ENCODE results near the gene GON4L.
"Not testable (repeated sequence)": the region's sequence is repeated elsewhere in the genome, so short reads cannot be mapped to it uniquely, and the experiment has no call there.

The GON4L gene

GRCh38 chr1:155813672-155814071 is 43.3 kb downstream of the GON4L start:
- DNase-seq (ENCODE audit: low read depth), result no peak

DNA sequence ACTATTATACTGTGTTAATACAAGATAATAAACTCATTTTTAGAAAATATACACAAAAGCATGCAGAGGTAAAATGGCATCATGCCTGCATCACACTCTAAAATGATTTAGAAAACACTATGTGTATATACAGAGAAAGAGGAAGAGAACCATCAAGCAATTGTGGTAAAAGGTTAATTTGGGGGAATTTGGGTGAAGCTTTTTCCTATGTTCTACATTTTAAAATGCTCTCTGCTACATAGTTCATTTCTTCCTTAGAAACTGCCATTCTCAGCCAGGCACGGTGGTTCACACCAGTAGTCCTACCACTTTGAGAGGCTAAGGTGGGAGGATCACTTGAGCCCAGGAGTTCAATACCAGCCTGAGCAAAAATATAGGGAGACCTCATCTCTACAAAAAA is 44.1 kb downstream of the GON4L start:
- no peak for DNase-seq (ENCODE audit: low read depth)

DNA sequence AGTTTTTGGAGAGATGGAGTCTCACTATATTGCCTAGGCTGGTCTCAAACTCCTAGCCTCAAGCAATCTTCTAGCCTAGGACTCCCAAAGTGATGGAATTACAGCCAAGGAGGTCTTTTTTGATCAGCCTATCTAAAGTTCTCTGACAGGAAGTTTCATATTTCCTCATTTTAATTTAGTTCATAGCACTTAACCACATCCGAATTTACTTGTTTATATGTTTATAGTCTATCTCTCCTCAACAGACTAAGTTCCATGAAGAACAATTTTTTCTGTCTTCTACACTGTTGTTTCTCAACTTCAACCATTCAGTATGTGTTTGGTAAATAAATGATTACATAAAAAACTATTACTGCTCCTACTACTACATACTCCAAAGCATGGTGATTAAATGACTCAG is 47.9 kb downstream of the GON4L start:
- no peak for DNase-seq (ENCODE audit: low read depth)

GRCh38 chr1:155801149-155801548 is 55.9 kb downstream of the GON4L start:
- DNase-seq (ENCODE audit: low read depth), result no peak

DNA sequence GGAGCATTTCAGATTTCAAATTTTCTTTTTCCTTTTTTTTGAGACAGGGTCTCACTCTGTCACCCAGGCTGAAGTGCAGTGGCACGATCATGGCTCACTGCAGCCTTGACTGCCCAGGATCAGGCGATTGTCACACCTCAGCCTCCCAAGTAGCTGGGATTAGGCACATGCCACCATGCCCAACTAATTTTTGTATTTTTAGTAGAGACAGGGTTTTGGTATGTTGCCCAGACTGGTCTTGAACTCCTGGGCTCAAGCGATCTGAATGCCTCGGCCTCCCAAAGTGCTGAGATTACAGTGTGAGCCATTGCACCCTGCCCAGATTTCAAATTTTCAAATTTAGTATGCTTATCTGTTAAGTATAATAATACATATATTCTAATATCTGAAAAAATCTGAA is 61.4 kb downstream of the GON4L start:
- not testable (repeated sequence) for DNase-seq (ENCODE audit: low read depth)

DNA sequence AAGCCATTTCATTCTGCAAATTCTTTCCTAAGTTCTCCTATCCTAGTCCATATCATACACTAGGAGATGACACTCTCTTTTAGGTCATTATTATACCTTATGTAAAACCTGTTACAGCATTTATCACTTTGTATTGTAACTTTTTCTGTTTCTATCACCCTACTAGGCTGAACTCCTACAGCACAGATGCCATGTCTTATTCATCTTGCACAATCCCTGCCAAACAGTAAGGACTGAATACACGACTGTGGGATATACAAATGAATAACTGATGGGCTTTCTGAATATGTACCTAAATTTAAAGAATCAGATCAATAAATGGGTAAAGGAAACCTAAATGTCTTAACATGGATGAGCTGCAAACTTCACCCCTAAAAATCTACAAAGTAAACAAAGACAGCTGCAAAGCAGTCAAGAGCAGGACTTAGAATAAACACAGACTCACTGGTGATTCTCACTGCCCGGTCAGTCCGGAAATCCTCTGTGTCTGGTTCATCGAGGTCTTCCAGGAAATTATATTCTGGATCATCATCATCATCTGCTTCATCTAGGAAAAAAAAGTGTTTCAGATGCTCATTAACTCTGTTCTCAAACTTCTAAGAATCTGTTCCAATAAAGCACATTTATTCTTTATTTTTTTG is 62.3 kb downstream of the GON4L start:
- DNase-seq (ENCODE audit: low read depth), result no peak

GRCh38 chr1:155793213-155793612 is 63.8 kb downstream of the GON4L start:
- DNase-seq (ENCODE audit: low read depth), result no peak

GRCh38 chr1:155777582-155777981 is 79.4 kb downstream of the GON4L start:
- DNase-seq (ENCODE audit: low read depth), result no peak

- no peak for DNase-seq (ENCODE audit: low read depth)
Observed at GRCh38 chr1:155776414-155776813, 80.6 kb downstream of the GON4L start.

GRCh38 chr1:155773221-155773620 is 83.8 kb downstream of the GON4L start:
- DNase-seq (ENCODE audit: low read depth), result no peak

GRCh38 chr1:155769257-155769656 is 87.8 kb downstream of the GON4L start:
- DNase-seq (ENCODE audit: low read depth), result no peak

DNA sequence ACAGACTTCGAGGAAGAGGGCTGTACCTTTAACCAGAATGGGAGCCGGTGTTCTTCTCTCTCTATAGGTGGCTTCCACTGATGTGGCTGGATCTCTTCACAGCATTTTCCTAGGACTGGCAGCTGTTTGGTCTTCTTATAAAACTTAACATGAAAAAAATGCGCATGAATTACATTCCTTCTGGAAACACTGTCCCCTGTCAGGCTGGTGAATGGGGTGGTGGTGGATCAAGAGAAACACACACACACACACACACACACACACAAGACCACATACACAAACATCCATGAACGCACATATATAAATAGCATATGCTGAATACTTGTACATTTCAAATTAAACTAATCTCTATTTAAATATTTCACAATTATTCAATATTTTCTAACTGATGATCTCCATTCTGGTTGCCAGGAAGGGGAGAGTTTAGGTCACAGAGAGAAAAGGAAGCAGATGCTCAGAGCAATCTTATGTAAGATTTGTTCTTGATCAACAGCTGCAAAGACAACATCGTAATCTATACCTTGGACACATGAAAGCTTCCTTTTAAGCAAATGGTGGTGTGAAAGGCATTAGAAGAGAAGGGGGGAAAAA is 89.5 kb downstream of the GON4L start:
- not testable (repeated sequence) for DNase-seq (ENCODE audit: low read depth)

- DNase-seq (ENCODE audit: low read depth), result not testable (repeated sequence)
Observed at GRCh38 chr1:155763989-155764388, 93.0 kb downstream of the GON4L start.

DNA sequence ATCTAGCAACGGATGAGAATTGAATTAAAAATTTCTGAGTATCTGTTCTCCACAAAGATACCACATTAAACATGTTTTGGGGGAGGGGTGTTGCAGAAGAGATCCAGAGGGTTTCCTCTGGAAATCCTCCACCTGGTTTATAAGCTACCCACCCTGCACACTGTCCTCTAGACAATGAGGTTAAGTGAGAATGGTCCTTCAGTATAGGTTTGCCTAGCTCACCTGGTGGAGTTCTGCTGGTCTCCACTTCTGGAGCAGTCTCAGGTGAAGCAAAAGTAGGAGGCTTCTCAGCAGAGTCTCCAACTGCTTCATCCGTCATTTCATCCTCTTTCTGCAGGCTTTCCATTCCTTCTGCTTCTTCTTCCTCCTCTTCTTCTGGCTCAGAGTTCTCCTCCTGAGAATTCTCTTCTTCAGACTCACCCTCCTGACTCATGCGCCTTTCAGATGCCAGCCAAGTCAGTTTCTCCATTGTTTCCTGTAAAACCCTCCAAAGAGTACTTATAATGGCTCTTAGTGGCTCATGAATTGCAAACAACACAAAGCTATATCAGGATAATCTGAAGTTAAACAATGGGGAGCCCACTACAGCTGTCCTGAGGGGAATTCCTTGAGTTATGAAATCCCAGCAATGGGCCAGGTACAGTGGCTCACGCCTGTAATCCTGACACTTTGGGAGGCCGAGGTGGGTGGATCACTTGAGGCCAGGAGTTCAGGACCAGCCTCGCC is 93.8 kb downstream of the GON4L start:
- DNase-seq (ENCODE audit: low read depth), result not testable (repeated sequence)

DNA sequence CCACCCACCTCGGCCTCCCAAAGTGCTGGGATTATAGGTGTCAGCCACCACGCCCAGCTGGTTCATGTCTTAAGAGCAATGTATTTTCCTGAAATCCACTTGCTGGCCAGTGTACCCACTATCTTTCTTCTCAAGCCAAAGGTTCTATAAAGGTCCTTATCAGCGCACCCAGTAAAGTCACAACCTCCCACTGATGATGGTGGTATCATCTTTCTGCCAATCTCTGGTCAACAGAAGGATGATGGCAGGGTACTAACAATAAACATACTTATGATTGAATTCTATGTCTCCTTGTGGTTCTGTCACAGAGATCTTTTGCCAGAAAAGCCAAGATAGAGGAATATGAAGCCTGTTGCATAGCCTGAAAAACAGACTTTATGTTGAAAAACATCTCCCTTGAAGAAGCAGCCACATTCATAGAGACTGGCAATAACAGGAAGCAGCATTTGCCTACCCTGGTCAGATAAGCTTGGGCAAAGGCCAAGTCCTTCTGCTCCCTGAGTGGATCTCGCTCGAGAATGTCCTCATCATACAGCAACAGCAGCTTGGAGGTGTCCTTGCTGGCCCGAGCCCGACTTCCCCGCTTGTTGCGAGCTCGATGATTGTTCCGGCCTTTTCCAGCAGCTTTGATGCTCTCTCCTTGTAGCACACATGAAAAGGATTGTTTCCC is 95.1 kb downstream of the GON4L start:
- DNase-seq (ENCODE audit: low read depth), result no peak

DNA sequence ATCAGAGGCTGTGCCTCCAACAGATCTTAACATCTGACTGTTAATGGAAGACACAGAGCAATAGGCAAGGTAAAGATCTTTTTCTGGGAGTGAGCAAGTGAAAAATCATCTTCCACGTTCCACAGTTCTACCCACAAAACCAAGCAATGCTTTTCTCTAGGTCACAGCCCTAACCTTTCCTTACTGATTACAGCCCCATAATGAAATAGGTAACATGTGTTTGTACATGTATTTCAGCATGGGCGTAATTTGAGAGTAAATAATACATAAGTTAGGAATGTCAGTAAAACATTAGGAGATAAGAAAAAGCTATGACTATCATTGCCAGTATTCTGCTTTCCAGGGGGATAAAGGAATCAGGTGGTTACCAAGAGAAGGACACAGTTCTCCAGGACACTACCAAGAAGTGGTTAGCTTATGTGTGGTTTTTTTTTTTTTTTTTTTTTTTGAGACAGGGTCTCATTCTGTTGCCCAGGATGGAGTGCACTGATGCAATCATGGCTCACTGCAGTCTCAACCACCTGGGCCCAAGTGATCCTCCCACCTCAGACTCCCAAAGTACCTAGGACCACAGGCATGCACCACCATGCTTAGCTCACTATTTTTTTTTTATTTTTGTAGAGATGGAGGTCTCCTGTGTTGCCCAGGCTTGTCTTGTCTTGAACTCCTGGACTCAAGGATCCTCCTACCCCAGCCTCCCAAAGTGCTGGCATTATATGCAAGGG is 96.1 kb downstream of the GON4L start:
- DNase-seq (ENCODE audit: low read depth), result no peak

DNA sequence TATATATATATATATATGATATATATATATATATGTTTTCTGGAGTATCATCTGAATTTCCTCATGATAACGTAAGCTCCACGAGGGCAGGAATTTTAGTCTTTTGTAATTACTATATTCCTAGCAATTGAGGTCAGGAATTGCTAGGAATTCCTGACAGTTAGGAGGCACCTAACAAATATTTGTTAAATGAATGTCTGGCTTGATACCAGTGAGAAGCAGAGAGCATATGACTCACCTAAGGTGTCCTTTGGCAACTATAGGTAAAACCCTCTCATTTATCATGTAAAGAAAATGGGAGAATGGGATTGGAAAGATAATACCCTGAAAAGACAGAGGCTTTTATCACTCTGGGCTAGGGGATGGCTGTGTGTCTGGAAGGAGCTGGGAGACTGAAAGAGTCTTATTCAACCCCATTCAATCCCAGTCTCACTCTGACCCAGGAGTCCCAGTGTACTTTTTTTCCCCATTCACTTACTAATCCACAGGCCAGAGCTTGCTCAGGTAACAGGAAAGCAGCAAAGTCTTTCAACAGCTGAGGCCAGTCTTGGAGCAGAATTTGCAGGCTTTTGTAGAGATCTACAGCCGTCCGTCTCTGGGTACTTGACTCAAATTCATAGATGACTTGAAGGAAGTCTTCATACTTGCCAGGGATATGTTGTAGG is 96.9 kb downstream of the GON4L start:
- DNase-seq (ENCODE audit: low read depth), result no peak

GRCh38 chr1:155759017-155759416 is 98.0 kb downstream of the GON4L start:
- not testable (repeated sequence) for DNase-seq (ENCODE audit: low read depth)

DNA sequence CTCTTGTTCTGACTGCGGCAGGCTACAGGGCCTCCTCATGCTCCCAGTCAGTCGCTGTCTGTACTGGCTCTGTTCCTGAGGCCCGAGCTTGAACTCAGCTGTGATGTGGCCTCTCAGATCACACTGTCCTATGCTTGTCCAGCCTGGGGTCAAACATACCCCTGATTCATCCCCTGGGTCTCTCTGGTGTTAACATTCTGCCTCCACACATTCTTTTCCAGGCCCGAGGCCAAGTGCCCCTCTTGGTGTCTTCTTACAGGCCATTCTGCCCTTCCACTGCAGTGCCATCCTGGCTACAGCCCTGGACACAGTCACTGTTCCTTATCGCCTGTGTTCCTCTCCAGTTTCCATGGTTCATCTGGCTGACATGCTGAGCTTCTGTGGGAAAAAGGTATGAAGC is 108.9 kb downstream of the GON4L start:
- DNase-seq (ENCODE audit: low read depth), result not testable (repeated sequence)

- DNase-seq (ENCODE audit: low read depth), result not testable (repeated sequence)
Observed at GRCh38 chr1:155747586-155747985, 109.4 kb downstream of the GON4L start.

All from activated gamma-delta T cell treated with anti-CD3 and anti-CD28 coated beads, Interleukin-2, amount 50 U/mL, for 16 hours (primary cell).